Thymus (tissue), 11 donors: ENCODE results near the gene SLC31A2. TPM values are rescaled to one million over a fixed set of nuclear protein-coding genes. Genes with fewer than 3 reads are reported as not detected.

ENCODE experiments used
- DNase-seq, 9 donors: peaks; one replicate each; pipeline ENCODE4 v3.0.0-alpha.2; 2013; ENCODE audit warnings: low spot score in 9 of 9, low read depth in 6 of 9, missing footprints in 1 of 9
- H3K27ac ChIP-seq, 2 donors: one replicate each; pipeline ENCODE4 v1.5.1; 2013; ENCODE audit warnings: control low read depth in 1 of 2, low read depth in 1 of 2, low read length in 1 of 2, mild to moderate bottlenecking in 1 of 2, moderate library complexity in 1 of 2
- H3K27me3 ChIP-seq, 2 donors: one replicate each; pipeline ENCODE4 v1.5.1; 2013; ENCODE audit warnings: low read length in 1 of 2; ENCODE audit not compliant: control insufficient read depth in 2 of 2, insufficient read depth in 1 of 2
- H3K36me3 ChIP-seq, 2 donors: one replicate each; pipeline ENCODE4 v1.5.1; 2013; ENCODE audit warnings: low read length in 1 of 2, mild to moderate bottlenecking in 1 of 2, moderate library complexity in 1 of 2; ENCODE audit not compliant: control insufficient read depth in 2 of 2, insufficient read depth in 2 of 2
- H3K4me1 ChIP-seq, 2 donors: one replicate each; pipeline ENCODE4 v1.5.1; 2013; ENCODE audit warnings: low read length in 2 of 2; ENCODE audit not compliant: control insufficient read depth in 2 of 2, insufficient read depth in 2 of 2
- H3K4me3 ChIP-seq, 2 donors: one replicate each; pipeline ENCODE4 v1.5.1; 2013; ENCODE audit warnings: low read length in 2 of 2, control low read depth in 1 of 2, mild to moderate bottlenecking in 1 of 2
- H3K9me3 ChIP-seq, 2 donors: one replicate each; pipeline ENCODE4 v1.5.1; 2013; ENCODE audit warnings: low read length in 1 of 2, mild to moderate bottlenecking in 1 of 2; ENCODE audit not compliant: control insufficient read depth in 2 of 2, insufficient read depth in 1 of 2
- WGBS: extraction: QIAGEN DNeasy Blood & Tissue Kit; methylation state at CpG from one replicate; pipeline ENCODE4 v1.1.7; 2013; 5-methylcytosine and 5-hydroxymethylcytosine counted together
- polyA plus RNA-seq: library from polyadenylated mRNA; stranded (reverse); fragments of 200-250 nt; gene quantifications from one replicate; pipeline ENCODE4 v1.2.3, GENCODE V29; 2013
- total RNA-seq: library from RNA; stranded (reverse); fragments of 120-200 nt; gene quantifications from one replicate; pipeline ENCODE4 v1.2.4, GENCODE V29; 2013
- donor health status: healthy.

SLC31A2 gene
- total and polyA plus RNA-seq, 2 donors, result 11.8 to 20.7 TPM

GRCh38 chr9:113192455-113192854, 41.6 kb downstream of the SLC31A2 start:
- no peaks in the 10 kb centered on the region for H3K9me3 ChIP-seq
- no peaks in the 10 kb centered on the region for H3K4me1 ChIP-seq
- DNase-seq, result no peak
- WGBS, result 49% methylated on average over 2 of the region's 2 CpGs
- no peak overlapping the region for H3K4me3 ChIP-seq
- H3K27ac ChIP-seq, result no peak overlapping the region
- H3K27me3 ChIP-seq, result no peaks in the 10 kb centered on the region
- peaks cover 21 to 47% of the 10 kb centered on the region in 2 donors for H3K36me3 ChIP-seq

GRCh38 chr9:113199683-113200329, 49.0 kb downstream of the SLC31A2 start:
- H3K4me1 ChIP-seq, result no peaks in the 10 kb centered on the region
- H3K36me3 ChIP-seq, result peaks cover 17 to 47% of the 10 kb centered on the region in 2 donors
- WGBS, result 72% methylated on average over 4 of the region's 4 CpGs
- H3K27me3 ChIP-seq, result no peaks in the 10 kb centered on the region
- H3K4me3 ChIP-seq, result no peak overlapping the region
- H3K9me3 ChIP-seq, result no peaks in the 10 kb centered on the region
- no peak for DNase-seq
- H3K27ac ChIP-seq, result no peak overlapping the region

GRCh38 chr9:113205432-113205831, 54.6 kb downstream of the SLC31A2 start:
- 96% methylated on average over 2 of the region's 2 CpGs for WGBS
- no peak overlapping the region for H3K27ac ChIP-seq
- H3K4me1 ChIP-seq, result no peaks in the 10 kb centered on the region
- peaks cover 20 to 25% of the 10 kb centered on the region in 2 donors for H3K36me3 ChIP-seq
- no peak overlapping the region for H3K4me3 ChIP-seq
- H3K27me3 ChIP-seq, result no peaks in the 10 kb centered on the region
- H3K9me3 ChIP-seq, result no peaks in the 10 kb centered on the region
- DNase-seq, result no peak

GRCh38 chr9:113205861-113206260, 55.1 kb downstream of the SLC31A2 start:
- 100% methylated on average over 1 of the region's 1 CpG for WGBS
- Histone ChIP-seq H3K9me3 (no peaks in the 10 kb centered on the region), H3K27me3 (no peaks in the 10 kb centered on the region), H3K4me1 (no peaks in the 10 kb centered on the region), H3K4me3 (no peak overlapping the region), H3K27ac (no peak overlapping the region), H3K36me3 (peaks cover 24 to 25% of the 10 kb centered on the region in 2 donors)
- DNase-seq, result no peak

- H3K36me3 ChIP-seq, result peaks cover 17 to 29% of the 10 kb centered on the region in 2 donors
- 97% methylated on average over 10 of the region's 10 CpGs for WGBS
- no peak overlapping the region for H3K27ac ChIP-seq
Measured at GRCh38 chr9:113210815-113211214, 60.0 kb downstream of the SLC31A2 start.

More at GRCh38 chr9:113210815-113211214, 60.0 kb downstream of the SLC31A2 start:
- Histone ChIP-seq H3K4me1 (no peaks in the 10 kb centered on the region), H3K27me3 (no peaks in the 10 kb centered on the region), H3K4me3 (no peak overlapping the region), H3K9me3 (no peaks in the 10 kb centered on the region)
- no peak for DNase-seq

Other genes starting within 250 kb of the SLC31A2 start
- gene ZNF883, start 138.8 kb upstream of the SLC31A2 start, total RNA-seq, result 2.0 TPM
- gene ZNF883, start 138.8 kb upstream of the SLC31A2 start, polyA plus RNA-seq, result 1.6 TPM
- 2.5 TPM for gene ZFP37, start 94.3 kb upstream of the SLC31A2 start, total RNA-seq
- gene ZFP37, start 94.3 kb upstream of the SLC31A2 start, polyA plus RNA-seq, result 2.4 TPM
- gene FKBP15, start 70.3 kb downstream of the SLC31A2 start, total RNA-seq, result 19.3 TPM
- gene FKBP15, start 70.3 kb downstream of the SLC31A2 start, polyA plus RNA-seq, result 14.8 TPM
- 5.4 TPM for gene SLC31A1, start 70.5 kb downstream of the SLC31A2 start, total RNA-seq
- 6.4 TPM for gene SLC31A1, start 70.5 kb downstream of the SLC31A2 start, polyA plus RNA-seq
- 45.2 TPM for gene CDC26, start 124.6 kb downstream of the SLC31A2 start, total RNA-seq
- 45.5 TPM for gene CDC26, start 124.6 kb downstream of the SLC31A2 start, polyA plus RNA-seq
- 22.8 TPM for gene PRPF4, start 124.7 kb downstream of the SLC31A2 start, total RNA-seq
- 18.5 TPM for gene PRPF4, start 124.7 kb downstream of the SLC31A2 start, polyA plus RNA-seq
- gene RNF183, start 152.4 kb downstream of the SLC31A2 start, total RNA-seq, result 0.24 TPM
- gene RNF183, start 152.4 kb downstream of the SLC31A2 start, polyA plus RNA-seq, result 0.46 TPM
- 0.76 TPM for gene WDR31, start 189.3 kb downstream of the SLC31A2 start, total RNA-seq
- 1.3 TPM for gene WDR31, start 189.3 kb downstream of the SLC31A2 start, polyA plus RNA-seq
- gene BSPRY, start 198.5 kb downstream of the SLC31A2 start, total RNA-seq, result 2.3 TPM
- gene BSPRY, start 198.5 kb downstream of the SLC31A2 start, polyA plus RNA-seq, result 6.1 TPM
- gene HDHD3, start 226.0 kb downstream of the SLC31A2 start, total RNA-seq, result 11.3 TPM
- gene HDHD3, start 226.0 kb downstream of the SLC31A2 start, polyA plus RNA-seq, result 21.6 TPM